IMR-90 (cell line): Measurements from ENCODE around the gene ZNF599. TPM values are rescaled to one million over a fixed set of nuclear protein-coding genes. Genes with fewer than 3 reads are reported as not detected.
A peak's percentile ranks its signal among the peaks of the same experiment; 100 is the strongest.

ENCODE experiments used
- ATAC-seq: fragments of 200-7000 bp; cut with Tn5 transposase; 2 replicates; pipeline ENCODE4 v1.9.1; 2020; ENCODE audit warnings: low read depth, mild to moderate bottlenecking, moderate library complexity
- BruUV-seq: library from RNA; stranded (reverse); fragments of 400-500 nt; replicated peaks from 2 replicates; lab custom pipeline; 2021; lab: Mats Ljungman, UMichigan
- CTCF ChIA-PET: fragments of 300-600 bp; formaldehyde crosslinking; extraction: SDS; loops from one replicate; lab custom pipeline; 2021; ENCODE audit warnings: antibody characterized with exemption; lab: Yijun Ruan, JAX
- POLR2A ChIA-PET: fragments of 300-600 bp; sonication (Branson Sonifier 250); formaldehyde crosslinking; loops from one replicate; lab custom pipeline; 2022; ENCODE audit warnings: antibody characterized with exemption; ENCODE audit not compliant: unreplicated experiment; lab: Charles Lee
- DNase-seq: peaks from one replicate; pipeline ENCODE4 v3.0.0; 2013
- H2AFZ ChIP-seq: replicated peaks from 2 replicates; pipeline ENCODE3; 2013; ENCODE audit warnings: low read length, mild to moderate bottlenecking; ENCODE audit not compliant: poor library complexity
- H2AK5ac ChIP-seq: 2 replicates; pipeline ENCODE4 v1.6.1; 2013; ENCODE audit warnings: low read depth, low read length, inconsistent platforms
- H2AK9ac ChIP-seq: replicated peaks from 2 replicates; pipeline ENCODE3; 2013; ENCODE audit warnings: mild to moderate bottlenecking, low read depth, low read length, moderate library complexity; ENCODE audit not compliant: poor library complexity
- H2BK120ac ChIP-seq: 2 replicates; pipeline ENCODE4 v1.6.1; 2013; ENCODE audit warnings: low read depth, low read length, inconsistent platforms
- H2BK15ac ChIP-seq: 3 replicates; pipeline ENCODE4 v1.6.1; 2013; ENCODE audit warnings: low read depth, low read length, inconsistent platforms
- H2BK20ac ChIP-seq: 2 replicates; pipeline ENCODE4 v1.6.1; 2013; ENCODE audit warnings: low read depth, mild to moderate bottlenecking, inconsistent platforms, low read length, moderate library complexity
- H2BK5ac ChIP-seq: 2 replicates; pipeline ENCODE4 v1.6.1; 2013; ENCODE audit warnings: mild to moderate bottlenecking, low read depth, low read length, inconsistent platforms; ENCODE audit not compliant: poor library complexity, severe bottlenecking
- H3K14ac ChIP-seq: replicated peaks from 2 replicates; pipeline ENCODE4 v1.6.1; 2013; ENCODE audit warnings: low read depth, low read length, inconsistent platforms
- H3K18ac ChIP-seq: 2 replicates; pipeline ENCODE4 v1.6.1; 2013; ENCODE audit warnings: low read depth, low read length, control low read depth
- H3K23ac ChIP-seq: 2 replicates; pipeline ENCODE4 v1.6.1; 2013; ENCODE audit warnings: low read depth, low read length, inconsistent platforms
- H3K27ac ChIP-seq: 2 replicates; pipeline ENCODE4 v1.5.1; 2013; ENCODE audit warnings: mild to moderate bottlenecking, control low read depth, low read length; ENCODE audit not compliant: insufficient read depth
- H3K27me3 ChIP-seq: 2 replicates; pipeline ENCODE4 v1.6.1; 2013; ENCODE audit warnings: low read length; ENCODE audit not compliant: control insufficient read depth, insufficient read depth
- H3K36me3 ChIP-seq: 2 replicates; pipeline ENCODE4 v1.6.1; 2013; ENCODE audit warnings: low read length, mixed read lengths; ENCODE audit not compliant: control insufficient read depth, insufficient read depth
- H3K4ac ChIP-seq: 2 replicates; pipeline ENCODE4 v1.6.1; 2013; ENCODE audit warnings: low read depth, low read length, inconsistent platforms
- H3K4me1 ChIP-seq: 2 replicates; pipeline ENCODE4 v1.6.1; 2013; ENCODE audit warnings: low read length, mixed read lengths; ENCODE audit not compliant: control insufficient read depth, insufficient read depth
- H3K4me2 ChIP-seq: 2 replicates; pipeline ENCODE4 v1.6.1; 2013; ENCODE audit warnings: low read depth, mild to moderate bottlenecking, control low read depth, low read length, moderate library complexity
- H3K4me3 ChIP-seq: 2 replicates; pipeline ENCODE4 v1.5.1; 2013; ENCODE audit warnings: low read depth, mild to moderate bottlenecking, control low read depth, low read length, moderate library complexity; ENCODE audit not compliant: insufficient read depth
- H3K56ac ChIP-seq: 2 replicates; pipeline ENCODE4 v1.6.1; 2013; ENCODE audit warnings: low read length, inconsistent platforms; ENCODE audit not compliant: insufficient read depth; ENCODE audit errors: extremely low read depth
- H3K79me1 ChIP-seq, 2 experiments: 2 replicates each; pipeline ENCODE4 v1.6.1; 2013; ENCODE audit warnings: low read length in 2 of 2, inconsistent platforms in 1 of 2, low read depth in 1 of 2
- H3K9ac ChIP-seq: 2 replicates; pipeline ENCODE4 v1.6.1; 2013; ENCODE audit warnings: low read depth, low read length, control low read depth
- H3K9me1 ChIP-seq: 2 replicates; pipeline ENCODE4 v1.6.1; 2013; ENCODE audit warnings: low read length, inconsistent platforms; ENCODE audit not compliant: insufficient read depth
- H3K9me3 ChIP-seq: 2 replicates; pipeline ENCODE4 v1.6.1; 2013; ENCODE audit warnings: low read length; ENCODE audit not compliant: control insufficient read depth, insufficient read depth
- H4K20me1 ChIP-seq: 2 replicates; pipeline ENCODE4 v1.6.1; 2013; ENCODE audit warnings: low read length, inconsistent platforms; ENCODE audit not compliant: insufficient read depth
- H4K5ac ChIP-seq: 2 replicates; pipeline ENCODE4 v1.6.1; 2013; ENCODE audit warnings: mild to moderate bottlenecking, low read depth, low read length, control low read depth
- H4K8ac ChIP-seq, 2 experiments: 2 replicates each; pipeline ENCODE4 v1.6.1; 2013; ENCODE audit warnings: low read depth in 2 of 2, low read length in 2 of 2, control low read depth in 1 of 2, inconsistent platforms in 1 of 2
- H4K91ac ChIP-seq: 2 replicates; pipeline ENCODE4 v1.6.1; 2013; ENCODE audit warnings: low read depth, low read length, inconsistent platforms; ENCODE audit not compliant: insufficient read depth
- BHLHE40 ChIP-seq: fragments of 150-350 bp; IDR thresholded peaks from 2 replicates; pipeline ENCODE4 v1.6.1; 2016; ENCODE audit warnings: mild to moderate bottlenecking, low read depth, low read length
- CTCF ChIP-seq: conservative IDR thresholded peaks from 2 replicates; pipeline ENCODE4 v1.5.1; 2012; ENCODE audit warnings: mild to moderate bottlenecking, low read depth, low read length, improper control_type of control experiment
- MXI1 ChIP-seq: IDR thresholded peaks from 2 replicates; pipeline ENCODE4 v1.6.1; 2012; ENCODE audit warnings: low read depth, mild to moderate bottlenecking, low read length, moderate library complexity, borderline replicate concordance
- WGBS, 2 experiments: methylation state at CpG; one replicate each; pipeline versions ENCODE4 v1.1.5 to v1.1.7; 2013; ENCODE audit warnings: missing lambda C conversion rate in 2 of 2; ENCODE audit not compliant: insufficient read length in 1 of 2; ENCODE audit errors: extremely low coverage in 2 of 2; 5-methylcytosine and 5-hydroxymethylcytosine counted together
- dilution Hi-C: fragments of 300-500 bp; cut with HindIII; formaldehyde crosslinking; loops from one replicate; pipeline ENCODE4 v1.14.3; 2018; ENCODE audit warnings: low sequenced_read_pairs; ENCODE audit not compliant: unreplicated experiment
- in situ Hi-C: fragments of 300-500 bp; cut with MboI; formaldehyde crosslinking; loops from 3 replicates; pipeline ENCODE4 v1.14.3; 2019; ENCODE audit warnings: low sequenced_read_pairs, inconsistent platforms, mixed read lengths
- intact Hi-C: fragments of 100-400 bp; cut with micrococcal nuclease; formaldehyde crosslinking; loops from 2 replicates; pipeline ENCODE4 v1.10.0; 2022
- polyA plus RNA-seq, 3 experiments: library from polyadenylated mRNA; depleted of rRNA; stranded (reverse); fragments of >200 nt; gene quantifications; 2 replicates each; pipeline ENCODE4 v1.2.3, GENCODE V29; 2012; ENCODE audit warnings: low replicate concordance in 1 of 3
- total RNA-seq: library from RNA; depleted of rRNA; stranded (reverse); fragments of >200 nt; gene quantifications from 2 replicates; pipeline ENCODE4 v1.2.3, GENCODE V29; 2012

Gene ZNF599
- total and polyA plus RNA-seq, 2 of the 4 experiments (the other 2 are of a cell fraction): 3.4 to 5.9 TPM

DNA sequence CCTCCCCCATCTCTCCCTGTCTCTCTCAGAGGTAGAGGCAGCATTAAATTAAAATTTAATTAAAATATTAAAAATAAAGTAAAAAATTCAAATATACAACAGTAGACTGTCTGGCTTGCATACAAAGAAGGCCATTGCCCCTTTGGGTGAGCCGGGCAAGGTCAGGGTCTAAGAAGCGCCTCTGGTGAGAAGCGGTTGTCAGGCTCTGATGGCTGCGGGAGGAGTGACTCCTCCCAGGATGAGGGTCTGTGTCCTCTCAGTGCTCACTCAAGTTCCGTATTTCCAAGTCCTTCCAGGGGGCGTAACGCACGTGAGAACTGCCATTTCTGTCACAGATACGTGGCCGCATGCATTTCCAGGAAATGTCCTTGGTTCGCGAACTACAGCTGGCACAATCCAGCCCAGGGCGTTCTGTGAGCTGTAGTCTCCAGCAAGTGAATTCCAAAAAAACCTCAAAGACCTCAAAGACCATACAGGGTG is 39.7 kb downstream of the ZNF599 start:
- dilution Hi-C loops: no loop called here
- POLR2A ChIA-PET: no interaction called here

More for the DNA sequence above, 39.7 kb downstream of the ZNF599 start:
- Histone ChIP-seq H2BK20ac (no peak overlapping the region), H3K4me3 (peak overlapping the region; percentile 72), H3K9me1 (peaks cover 4% of the 10 kb centered on the region; the same call in 1 of the 2 replicates), H4K5ac (peak overlapping the region; percentile 87), H4K91ac (peak overlapping the region; percentile 59), H4K20me1 (no peaks in the 10 kb centered on the region), H3K4me1 (peaks cover 8% of the 10 kb centered on the region), H2AK5ac (peak overlapping the region; percentile 20; the same call in 1 of the 2 replicates), H3K23ac (peak overlapping the region; percentile 76; the same call in 1 of the 2 replicates), H3K14ac (peak overlapping the region; percentile 90), H3K4ac (peak overlapping the region; percentile 97), H3K9me3 (peaks cover 2% of the 10 kb centered on the region; the same call in 1 of the 2 replicates), H2AK9ac (peak overlapping the region; percentile 43), H3K36me3 (peaks cover 7% of the 10 kb centered on the region; the same call in 1 of the 2 replicates), H2BK120ac (peak overlapping the region; percentile 61), H2BK5ac (peak overlapping the region; percentile 92), H3K79me1 (peaks cover 10 to 18% of the 10 kb centered on the region in 2 experiments), H3K4me2 (peak overlapping the region; percentile 87), H3K27me3 (no peaks in the 10 kb centered on the region), H3K27ac (peak overlapping the region; percentile 94), H2BK15ac (no peak overlapping the region), H3K9ac (peak overlapping the region; percentile 83), H2AFZ (peak overlapping the region; percentile 96), H3K56ac (peak overlapping the region; percentile 73; the same call in 1 of the 2 replicates), H3K18ac (peak overlapping the region; percentile 53), H4K8ac (peak overlapping the region; percentile 42 to 99; a peak in 3 of 4 replicates)
- ATAC-seq (peak; percentile 17; the same call in 1 of the 2 replicates), DNase-seq (no peak)
- intact Hi-C loops (loop anchor here (1.0 kb wide), 1 partner anchor 194 kb away; no protein-coding TSS in a partner anchor), in situ Hi-C loops (no loop called here)
- TF ChIP-seq MXI1 (peak; percentile 87), BHLHE40 (peak; percentile 91), CTCF (no peak)
- BruUV-seq: no TSS peak
- WGBS, 2 experiments: 5% methylated on average over 7 of the region's 13 CpGs; no CpG with 5 or more reads in 1 of the 2 experiments
- CTCF ChIA-PET: no interaction called here
